Measurements from ENCODE around the gene PRTG. TPM values are rescaled to one million over a fixed set of nuclear protein-coding genes. Genes with fewer than 3 reads are reported as not detected.

Gene PRTG
- total RNA-seq, 4 donors from 2014 or later = 4.1 to 37.2 (median 23.3) TPM

GRCh38 chr15:55784286-55784685, 41.3 kb upstream of the PRTG start:
- TF ChIP-seq, protein P1, sequence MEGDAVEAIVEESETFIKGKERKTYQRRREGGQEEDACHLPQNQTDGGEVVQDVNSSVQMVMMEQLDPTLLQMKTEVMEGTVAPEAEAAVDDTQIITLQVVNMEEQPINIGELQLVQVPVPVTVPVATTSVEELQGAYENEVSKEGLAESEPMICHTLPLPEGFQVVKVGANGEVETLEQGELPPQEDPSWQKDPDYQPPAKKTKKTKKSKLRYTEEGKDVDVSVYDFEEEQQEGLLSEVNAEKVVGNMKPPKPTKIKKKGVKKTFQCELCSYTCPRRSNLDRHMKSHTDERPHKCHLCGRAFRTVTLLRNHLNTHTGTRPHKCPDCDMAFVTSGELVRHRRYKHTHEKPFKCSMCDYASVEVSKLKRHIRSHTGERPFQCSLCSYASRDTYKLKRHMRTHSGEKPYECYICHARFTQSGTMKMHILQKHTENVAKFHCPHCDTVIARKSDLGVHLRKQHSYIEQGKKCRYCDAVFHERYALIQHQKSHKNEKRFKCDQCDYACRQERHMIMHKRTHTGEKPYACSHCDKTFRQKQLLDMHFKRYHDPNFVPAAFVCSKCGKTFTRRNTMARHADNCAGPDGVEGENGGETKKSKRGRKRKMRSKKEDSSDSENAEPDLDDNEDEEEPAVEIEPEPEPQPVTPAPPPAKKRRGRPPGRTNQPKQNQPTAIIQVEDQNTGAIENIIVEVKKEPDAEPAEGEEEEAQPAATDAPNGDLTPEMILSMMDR (IDR thresholded peaks at IDR 0.05) = no peak
- no peak for TF ChIP-seq POLR2A (IDR thresholded peaks at IDR 0.05)
- Histone ChIP-seq H3K9me3 (no peaks in the 10 kb centered on the region), H3K4me1 (no peaks in the 10 kb centered on the region), H3K4me3 (no peak overlapping the region), H3K36me3 (no peaks in the 10 kb centered on the region), H3K27ac (peak overlapping the region in 1 of 2 donors; percentile 18), H3K27me3 (no peaks in the 10 kb centered on the region)
- intact Hi-C loops (cut with DNase I; ENCODE audit: low total_unique reads) = no loop called here
- no peak for DNase-seq

- no peaks in the 10 kb centered on the region for H3K4me1 ChIP-seq
- no peaks in the 10 kb centered on the region for H3K9me3 ChIP-seq
- TF ChIP-seq, protein P1 (IDR thresholded peaks at IDR 0.05) = no peak
- no peak for TF ChIP-seq POLR2A (IDR thresholded peaks at IDR 0.05)
- no peak for DNase-seq
- intact Hi-C loops (cut with DNase I; ENCODE audit: low total_unique reads) = no loop called here
- no peaks in the 10 kb centered on the region for H3K36me3 ChIP-seq
- no peak overlapping the region for H3K4me3 ChIP-seq
- no peak overlapping the region for H3K27ac ChIP-seq
- no peaks in the 10 kb centered on the region for H3K27me3 ChIP-seq
Observed at GRCh38 chr15:55782901-55783300, 39.9 kb upstream of the PRTG start.

- Histone ChIP-seq H3K9me3 (no peaks in the 10 kb centered on the region), H3K27ac (no peak overlapping the region), H3K4me3 (no peak overlapping the region), H3K4me1 (no peaks in the 10 kb centered on the region), H3K36me3 (no peaks in the 10 kb centered on the region), H3K27me3 (no peaks in the 10 kb centered on the region)
- DNase-seq = no peak
- intact Hi-C loops (cut with DNase I; ENCODE audit: low total_unique reads) = no loop called here
- TF ChIP-seq POLR2A (IDR thresholded peaks at IDR 0.05) = no peak
Observed at GRCh38 chr15:55780292-55780691, 37.3 kb upstream of the PRTG start.

DNA sequence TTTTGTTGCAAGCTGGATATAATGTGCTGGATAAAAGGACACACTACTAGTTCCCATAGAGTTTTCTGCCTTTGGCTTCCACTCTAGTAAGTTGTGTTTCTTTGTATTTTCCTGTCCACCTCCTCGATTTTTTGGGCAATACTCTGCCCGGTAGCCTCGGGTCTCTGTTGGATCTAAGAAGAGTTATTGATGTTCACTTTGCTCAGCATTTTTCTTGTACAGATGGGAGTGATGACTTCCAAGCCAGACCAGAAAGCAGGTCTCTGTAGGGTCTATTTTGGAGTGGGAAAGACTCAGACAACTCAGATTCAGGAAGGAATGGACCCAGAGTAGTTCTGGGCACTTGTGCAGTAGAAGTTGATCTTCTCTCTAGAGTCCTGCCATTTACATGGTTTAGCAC, 36.0 kb upstream of the PRTG start:
- no peak for TF ChIP-seq POLR2A (IDR thresholded peaks at IDR 0.05)
- H3K9me3 ChIP-seq = no peaks in the 10 kb centered on the region
- no peak overlapping the region for H3K27ac ChIP-seq
- DNase-seq = no peak
- H3K27me3 ChIP-seq = no peaks in the 10 kb centered on the region
- no peaks in the 10 kb centered on the region for H3K4me1 ChIP-seq
- H3K36me3 ChIP-seq = no peaks in the 10 kb centered on the region
- intact Hi-C loops (cut with DNase I; ENCODE audit: low total_unique reads) = no loop called here
- H3K4me3 ChIP-seq = no peak overlapping the region

DNA sequence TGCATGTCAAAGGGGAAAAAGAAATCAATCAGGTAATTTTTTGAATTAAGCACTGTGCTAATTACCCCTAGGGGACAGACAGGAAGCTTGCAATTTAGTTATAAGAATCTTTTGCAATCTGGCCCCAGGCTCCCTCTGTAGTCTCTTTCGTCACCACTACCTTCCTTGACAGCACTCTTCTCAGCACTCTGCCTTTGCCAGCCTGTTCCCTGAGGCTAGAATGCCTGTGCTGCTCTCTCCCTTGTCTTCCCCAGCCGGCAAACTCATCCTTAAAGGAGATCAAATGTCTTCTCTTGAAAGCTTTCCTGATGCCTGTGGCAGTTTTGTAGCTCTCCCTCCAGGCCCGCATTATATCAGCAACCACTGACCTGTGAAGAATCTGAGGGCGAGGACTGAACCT, 32.4 kb upstream of the PRTG start:
- no peak overlapping the region for H3K4me3 ChIP-seq
- intact Hi-C loops (cut with DNase I; ENCODE audit: low total_unique reads) = no loop called here
- H3K27ac ChIP-seq = no peak overlapping the region
- TF ChIP-seq, protein P1 (IDR thresholded peaks at IDR 0.05) = no peak
- no peak for TF ChIP-seq POLR2A (IDR thresholded peaks at IDR 0.05)
- H3K36me3 ChIP-seq = no peaks in the 10 kb centered on the region
- H3K4me1 ChIP-seq = no peaks in the 10 kb centered on the region
- DNase-seq = no peak
- no peaks in the 10 kb centered on the region for H3K9me3 ChIP-seq
- H3K27me3 ChIP-seq = no peaks in the 10 kb centered on the region

- Histone ChIP-seq H3K36me3 (no peaks in the 10 kb centered on the region), H3K27me3 (no peaks in the 10 kb centered on the region), H3K4me3 (no peak overlapping the region), H3K4me1 (no peaks in the 10 kb centered on the region), H3K9me3 (no peaks in the 10 kb centered on the region), H3K27ac (no peak overlapping the region)
- TF ChIP-seq POLR2A (IDR thresholded peaks at IDR 0.05) = no peak
- TF ChIP-seq, protein P1 (IDR thresholded peaks at IDR 0.05) = peak; percentile 26 to 61 (median 35)
- intact Hi-C loops (cut with DNase I; ENCODE audit: low total_unique reads) = no loop called here
- peak in 1 of 2 donors; percentile 32 for DNase-seq
Observed at GRCh38 chr15:55774113-55774970, 31.4 kb upstream of the PRTG start.

Data from uterus (tissue), 4 donors.